Esophagus muscularis mucosa (tissue), 4 donors: ENCODE results near the gene ABLIM3. TPM values are rescaled to one million over a fixed set of nuclear protein-coding genes. Genes with fewer than 3 reads are reported as not detected.
"Not testable (repeated sequence)": the region's sequence is repeated elsewhere in the genome, so short reads cannot be mapped to it uniquely, and the experiment has no call there.

ENCODE experiments used
- DNase-seq: peaks from one replicate; pipeline ENCODE4 v3.0.0-alpha.2; 2017; ENCODE audit errors: extremely low spot score
- H3K27ac ChIP-seq, 4 donors: fragments of 200-600 bp; sonication (generic); replicated peaks in 1 of 4; 1 replicate in 3 of 4; 2 replicates in 1 of 4; pipeline ENCODE4 v1.5.1; 2016 to 2019; ENCODE audit warnings: mild to moderate bottlenecking in 1 of 4
- H3K27me3 ChIP-seq, 4 donors: fragments of 200-600 bp; sonication (generic); one replicate each; pipeline versions ENCODE4 v1.5.1 to v1.6.0; 2016 to 2019
- H3K36me3 ChIP-seq, 4 donors: fragments of 200-600 bp; sonication (generic); one replicate each; pipeline ENCODE4 v1.5.1; 2016 to 2019
- H3K4me1 ChIP-seq, 4 donors: fragments of 200-600 bp; sonication (generic); one replicate each; pipeline ENCODE4 v1.5.1; 2016 to 2019
- H3K4me3 ChIP-seq, 4 donors: fragments of 200-600 bp; sonication (generic); 1 replicate in 2 of 4; 2 replicates in 2 of 4; pipeline ENCODE4 v1.5.1; 2016 to 2019; ENCODE audit warnings: mild to moderate bottlenecking in 4 of 4, moderate library complexity in 1 of 4
- H3K9me3 ChIP-seq, 4 donors: fragments of 200-600 bp; sonication (generic); 1 replicate in 3 of 4; 2 replicates in 1 of 4; pipeline ENCODE4 v1.5.1; 2016 to 2019
- EP300 ChIP-seq: sonication (generic); formaldehyde crosslinking; IDR thresholded peaks from one replicate; pipeline ENCODE4 v1.6.1; 2017; ENCODE audit warnings: antibody characterized with exemption
- POLR2A ChIP-seq: fragments of 450-650 bp; IDR thresholded peaks from one replicate; pipeline ENCODE4 v1.6.1; 2017; ENCODE audit warnings: antibody characterized with exemption, moderate library complexity, mild to moderate bottlenecking, low read depth
- POLR2AphosphoS5 ChIP-seq, 2 donors: sonication (generic); formaldehyde crosslinking; IDR thresholded peaks; one replicate each; pipeline ENCODE4 v1.6.1; 2017; ENCODE audit warnings: antibody characterized with exemption in 2 of 2
- WGBS: methylation state at CpG from one replicate; pipeline ENCODE4 v1.1.5; 2018; 5-methylcytosine and 5-hydroxymethylcytosine counted together
- intact Hi-C: fragments of 100-400 bp; cut with DNase I; formaldehyde crosslinking; loops from one replicate; pipeline ENCODE4 v1.15.1; 2023
- total RNA-seq, 4 donors: library from RNA; depleted of rRNA; stranded (reverse); fragments of >200 nt; gene quantifications; one replicate each; pipeline versions ENCODE4 v1.1.0 to v1.2.1, GENCODE V29; 2016
- TF ChIP-seq, protein P1 (sequence below), 3 experiments: fragments of 200-600 bp in 2 of 3; fragments of 450-650 bp in 1 of 3; sonication (generic) in 2 of 3; IDR thresholded peaks; one replicate each; pipeline ENCODE4 v1.5.1; 2017 to 2019; ENCODE audit warnings: antibody characterized with exemption in 3 of 3, mild to moderate bottlenecking in 2 of 3, moderate library complexity in 1 of 3

The ABLIM3 gene
- total RNA-seq, 4 donors from 2014 or later: 40.9 to 64.5 (median 45.8) TPM

DNA sequence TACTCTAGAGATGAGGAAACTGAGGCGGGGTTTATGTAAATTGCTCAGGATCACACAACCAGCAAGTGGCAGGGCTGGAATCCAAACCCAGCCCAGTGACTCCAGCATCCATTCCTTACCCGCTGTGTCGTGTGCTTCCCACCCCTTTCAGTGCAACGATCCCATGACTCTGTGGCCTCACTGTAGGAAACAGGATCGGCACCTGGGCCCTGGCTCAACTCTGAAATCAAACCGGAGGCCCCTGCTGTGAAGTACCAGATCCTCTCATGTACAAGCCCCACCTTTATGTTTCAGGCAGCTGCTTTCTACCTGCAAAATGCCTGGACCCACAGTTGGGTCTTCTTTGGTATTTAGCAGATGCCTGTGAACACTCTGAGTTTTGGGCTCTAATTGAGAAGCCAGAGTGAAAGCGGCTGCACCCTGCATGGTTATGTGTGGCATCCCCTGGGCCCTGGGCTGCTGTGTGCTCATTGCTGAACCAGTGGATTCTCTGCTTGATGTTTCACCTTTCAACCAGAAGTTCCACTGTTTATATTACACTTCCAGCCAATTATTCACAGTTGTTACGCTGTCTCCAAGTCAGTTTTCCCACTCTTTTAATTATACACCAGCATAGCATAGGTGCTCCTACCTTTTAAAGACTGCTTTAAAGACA, 36.7 kb downstream of the ABLIM3 start:
- peaks cover 0 to under 1% (median 0%) of the 10 kb centered on the region in 4 donors for H3K36me3 ChIP-seq
- no peak for TF ChIP-seq POLR2AphosphoS5 (IDR thresholded peaks at IDR 0.05)
- TF ChIP-seq, protein P1, sequence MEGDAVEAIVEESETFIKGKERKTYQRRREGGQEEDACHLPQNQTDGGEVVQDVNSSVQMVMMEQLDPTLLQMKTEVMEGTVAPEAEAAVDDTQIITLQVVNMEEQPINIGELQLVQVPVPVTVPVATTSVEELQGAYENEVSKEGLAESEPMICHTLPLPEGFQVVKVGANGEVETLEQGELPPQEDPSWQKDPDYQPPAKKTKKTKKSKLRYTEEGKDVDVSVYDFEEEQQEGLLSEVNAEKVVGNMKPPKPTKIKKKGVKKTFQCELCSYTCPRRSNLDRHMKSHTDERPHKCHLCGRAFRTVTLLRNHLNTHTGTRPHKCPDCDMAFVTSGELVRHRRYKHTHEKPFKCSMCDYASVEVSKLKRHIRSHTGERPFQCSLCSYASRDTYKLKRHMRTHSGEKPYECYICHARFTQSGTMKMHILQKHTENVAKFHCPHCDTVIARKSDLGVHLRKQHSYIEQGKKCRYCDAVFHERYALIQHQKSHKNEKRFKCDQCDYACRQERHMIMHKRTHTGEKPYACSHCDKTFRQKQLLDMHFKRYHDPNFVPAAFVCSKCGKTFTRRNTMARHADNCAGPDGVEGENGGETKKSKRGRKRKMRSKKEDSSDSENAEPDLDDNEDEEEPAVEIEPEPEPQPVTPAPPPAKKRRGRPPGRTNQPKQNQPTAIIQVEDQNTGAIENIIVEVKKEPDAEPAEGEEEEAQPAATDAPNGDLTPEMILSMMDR (IDR thresholded peaks at IDR 0.05): no peak
- H3K4me1 ChIP-seq: peaks cover 55 to 80% (median 60%) of the 10 kb centered on the region in 4 donors
- no peak for DNase-seq
- no peaks in the 10 kb centered on the region for H3K27me3 ChIP-seq
- intact Hi-C loops: no loop called here
- peak overlapping the region in 3 of 4 donors; percentile 1 to 78 (median 51) for H3K27ac ChIP-seq
- WGBS: 73% methylated on average over 7 of the region's 8 CpGs
- H3K9me3 ChIP-seq: no peaks in the 10 kb centered on the region
- H3K4me3 ChIP-seq: no peak overlapping the region

DNA sequence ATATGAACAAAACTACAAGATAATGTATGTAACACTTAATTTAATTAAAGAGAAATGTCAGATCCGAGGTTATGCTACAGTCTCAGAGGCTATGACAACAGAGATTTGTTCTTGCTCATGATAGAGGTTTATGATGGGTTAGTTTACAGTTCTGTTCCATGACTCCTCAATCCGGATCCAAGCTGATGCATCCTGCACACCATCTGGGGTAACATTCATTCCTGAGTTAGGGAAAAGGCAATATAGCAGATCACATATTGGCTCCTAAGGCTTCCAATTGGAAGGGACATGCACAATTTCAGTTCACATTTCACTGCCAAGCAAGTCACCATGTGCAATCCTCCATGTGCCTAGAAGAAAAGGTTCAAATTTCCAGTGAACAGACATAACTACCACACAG, 40.4 kb downstream of the ABLIM3 start:
- intact Hi-C loops: no loop called here
- Histone ChIP-seq H3K36me3 (peaks cover 0 to 30% (median 12%) of the 10 kb centered on the region in 4 donors), H3K4me3 (no peak overlapping the region), H3K9me3 (no peaks in the 10 kb centered on the region), H3K27ac (no peak overlapping the region), H3K4me1 (peaks cover 21 to 46% (median 24%) of the 10 kb centered on the region in 4 donors), H3K27me3 (no peaks in the 10 kb centered on the region)
- DNase-seq: no peak
- 94% methylated on average over 2 of the region's 2 CpGs for WGBS
- TF ChIP-seq POLR2A (no peak), POLR2AphosphoS5 (IDR thresholded peaks at IDR 0.05) (no peak), EP300 (no peak)
- TF ChIP-seq, protein P1 (IDR thresholded peaks at IDR 0.05): no peak

DNA sequence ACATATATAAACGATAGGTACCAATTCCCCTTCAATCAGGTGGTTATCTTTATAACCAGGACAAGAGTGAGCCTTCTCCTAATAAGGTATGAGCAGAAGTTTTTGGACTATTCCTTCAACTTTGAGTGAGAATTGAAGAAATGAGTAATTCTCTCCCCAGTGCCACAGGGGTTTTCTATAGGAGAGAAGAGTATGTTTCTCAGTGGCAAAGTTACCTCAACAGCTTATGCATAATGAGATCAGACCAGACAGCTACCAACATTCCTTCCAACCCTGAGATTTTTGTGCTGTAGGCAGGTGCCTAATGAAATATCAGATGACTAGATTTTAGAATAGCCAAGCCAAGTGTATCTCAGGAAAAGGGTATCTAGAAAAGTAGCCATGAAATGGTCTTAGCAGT, 40.9 kb downstream of the ABLIM3 start:
- 100% methylated on average over 1 of the region's 1 CpG for WGBS
- H3K27ac ChIP-seq: no peak overlapping the region
- no peaks in the 10 kb centered on the region for H3K9me3 ChIP-seq
- no peak overlapping the region for H3K4me3 ChIP-seq
- H3K4me1 ChIP-seq: peaks cover 17 to 42% (median 20%) of the 10 kb centered on the region in 4 donors
- intact Hi-C loops: no loop called here
- no peaks in the 10 kb centered on the region for H3K27me3 ChIP-seq
- H3K36me3 ChIP-seq: peaks cover 0 to 30% (median 12%) of the 10 kb centered on the region in 4 donors
- no peak for TF ChIP-seq POLR2A
- TF ChIP-seq EP300: no peak
- TF ChIP-seq, protein P1 (IDR thresholded peaks at IDR 0.05): no peak
- TF ChIP-seq POLR2AphosphoS5 (IDR thresholded peaks at IDR 0.05): no peak
- no peak for DNase-seq

DNA sequence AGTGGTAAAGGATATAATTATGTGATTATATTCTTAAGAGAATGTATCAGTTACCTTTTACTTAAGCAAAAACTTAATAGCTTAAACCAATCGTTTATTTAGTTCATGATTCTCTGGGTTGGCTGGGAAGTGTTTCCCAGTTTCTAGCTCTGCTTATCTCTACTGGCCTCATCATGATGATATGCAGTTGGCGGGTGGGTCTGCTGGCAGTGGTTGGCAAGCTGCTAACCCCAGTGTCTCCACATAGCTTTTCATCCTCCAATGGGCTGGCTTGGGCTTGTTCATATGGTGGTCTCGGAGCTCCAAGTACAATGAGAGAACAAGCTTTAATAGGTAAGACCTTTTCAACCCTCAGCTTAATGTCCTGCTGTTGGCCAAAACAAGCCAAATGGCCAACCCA, 43.8 kb downstream of the ABLIM3 start:
- H3K36me3 ChIP-seq: peaks cover 0 to 30% (median 12%) of the 10 kb centered on the region in 4 donors
- H3K27ac ChIP-seq: no peak overlapping the region
- WGBS: 95% methylated on average over 3 of the region's 3 CpGs
- no peak for DNase-seq
- intact Hi-C loops: no loop called here
- no peak overlapping the region for H3K4me3 ChIP-seq
- H3K9me3 ChIP-seq: no peaks in the 10 kb centered on the region
- no peaks in the 10 kb centered on the region for H3K27me3 ChIP-seq
- TF ChIP-seq POLR2AphosphoS5 (IDR thresholded peaks at IDR 0.05) (no peak), EP300 (no peak), POLR2A (no peak)
- TF ChIP-seq, protein P1 (IDR thresholded peaks at IDR 0.05): no peak
- H3K4me1 ChIP-seq: peaks cover 0 to 18% (median 2%) of the 10 kb centered on the region in 4 donors

DNA sequence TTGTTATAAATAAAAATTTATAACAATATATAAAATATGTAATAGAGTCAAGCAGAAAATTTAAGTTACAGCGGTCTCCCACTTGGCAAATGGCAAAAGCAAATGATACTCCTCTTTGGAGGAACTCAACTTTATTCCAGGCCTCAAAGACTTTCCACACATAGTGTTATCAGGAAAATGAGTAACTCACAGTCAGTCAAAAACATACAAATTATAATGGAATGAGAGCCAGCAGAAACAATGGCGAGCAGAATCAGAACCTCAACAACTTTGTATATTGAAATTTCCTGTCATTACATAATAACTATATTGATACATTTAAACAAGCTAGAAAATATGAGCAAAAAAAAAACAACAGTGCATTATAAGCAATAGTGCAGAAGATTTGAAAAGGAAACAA, 45.2 kb downstream of the ABLIM3 start:
- WGBS: 65% methylated on average over 2 of the region's 2 CpGs

DNA sequence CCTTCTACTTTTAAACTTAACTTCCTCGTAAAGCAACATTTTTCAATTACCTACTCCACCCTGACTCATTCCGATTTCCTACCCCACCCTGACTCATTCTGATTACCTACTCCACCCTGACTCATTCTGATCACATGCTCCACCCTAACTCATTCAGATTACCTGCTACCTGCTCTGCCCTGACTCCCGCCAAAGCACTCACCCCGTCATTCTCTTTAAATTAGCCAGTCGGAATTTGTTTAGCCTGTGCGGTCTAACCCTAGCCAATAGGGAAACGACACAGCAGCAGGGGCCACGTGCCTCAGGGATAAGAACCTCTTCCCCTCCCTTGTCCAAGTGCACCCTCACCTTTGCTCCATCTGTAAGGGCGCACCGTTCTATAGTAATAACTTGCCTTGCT, 46.3 kb downstream of the ABLIM3 start:
- intact Hi-C loops, H3K4me3 ChIP-seq, H3K27me3 ChIP-seq, H3K9me3 ChIP-seq, H3K4me1 ChIP-seq, H3K27ac ChIP-seq: not testable (repeated sequence)
- H3K36me3 ChIP-seq: peaks cover 0 to 30% (median 12%) of the 10 kb centered on the region in 4 donors
- peak; percentile 7 for DNase-seq
- WGBS: 85% methylated on average over 10 of the region's 10 CpGs

More for the DNA sequence above, 45.2 kb downstream of the ABLIM3 start:
- Histone ChIP-seq H3K36me3 (peaks cover 0 to 30% (median 12%) of the 10 kb centered on the region in 4 donors), H3K4me1 (peaks cover 0 to 13% (median 0%) of the 10 kb centered on the region in 4 donors), H3K9me3 (no peaks in the 10 kb centered on the region), H3K27ac (no peak overlapping the region), H3K27me3 (no peaks in the 10 kb centered on the region), H3K4me3 (no peak overlapping the region)
- no peak for TF ChIP-seq POLR2AphosphoS5 (IDR thresholded peaks at IDR 0.05)
- TF ChIP-seq, protein P1 (IDR thresholded peaks at IDR 0.05): no peak
- TF ChIP-seq EP300: no peak
- no peak for TF ChIP-seq POLR2A
- DNase-seq: no peak
- intact Hi-C loops: no loop called here
